ENCODE results near the gene TMEM200B.

Gene TMEM200B

GRCh38 chr1:29145739-29146437 lies 22.2 kb upstream of the TMEM200B start:
- H3K27ac ChIP-seq (ENCODE audit: low read length, poor library complexity, severe bottlenecking) = peak overlapping the region; percentile 15
- no peak overlapping the region for H2BK120ac ChIP-seq (ENCODE audit: low read depth, low read length)
- no peak overlapping the region for H4K8ac ChIP-seq (ENCODE audit: low read length)
- WGBS = 96% methylated on average over 8 of the region's 8 CpGs
- H3K23ac ChIP-seq (ENCODE audit: low read length in 2 of 2) = no peak overlapping the region
- H2AK5ac ChIP-seq (ENCODE audit: low read length, severe bottlenecking) = no peak overlapping the region
- no peaks in the 10 kb centered on the region for H3K9me3 ChIP-seq (ENCODE audit: control insufficient read depth, low read length)
- H3K27me3 ChIP-seq (ENCODE audit: control insufficient read depth in 1 of 2, insufficient read depth in 1 of 2, low read length in 2 of 2) = no peaks in the 10 kb centered on the region
- no peak overlapping the region for H2AFZ ChIP-seq (ENCODE audit: low read depth, low read length)
- DNase-seq = no peak
- no peak overlapping the region for H3K14ac ChIP-seq (ENCODE audit: low read length in 2 of 2)
- peak overlapping the region; percentile 71 for H3K9ac ChIP-seq (ENCODE audit: low read length)
- H2BK12ac ChIP-seq (ENCODE audit: low read length in 2 of 2) = no peak overlapping the region
- no peak overlapping the region for H2BK15ac ChIP-seq (ENCODE audit: low read depth, poor library complexity, severe bottlenecking)
- H3K36me3 ChIP-seq (ENCODE audit: control insufficient read depth in 1 of 2, insufficient read depth in 2 of 2, low read depth in 1 of 2, low read length in 2 of 2) = peaks cover 51 to 58% of the 10 kb centered on the region in 2 experiments
- H3K18ac ChIP-seq (ENCODE audit: low read depth in 1 of 2, low read length in 2 of 2) = no peak overlapping the region
- H3K4me3 ChIP-seq (ENCODE audit: insufficient read depth in 1 of 2, low read depth in 1 of 2, low read length in 2 of 2) = no peak overlapping the region
- H4K91ac ChIP-seq (ENCODE audit: low read length) = no peak overlapping the region
- no peaks in the 10 kb centered on the region for H3K4me1 ChIP-seq (ENCODE audit: control insufficient read depth, insufficient read depth, low read depth, low read length)
- no peak overlapping the region for H2BK5ac ChIP-seq (ENCODE audit: low read depth, low read length, poor library complexity, severe bottlenecking)
- H3K4ac ChIP-seq (ENCODE audit: low read depth in 1 of 2, low read length in 2 of 2) = no peak overlapping the region
- no peak overlapping the region for H3K4me2 ChIP-seq (ENCODE audit: low read length, poor library complexity, severe bottlenecking)
- peaks cover 27% of the 10 kb centered on the region for H3K79me1 ChIP-seq (replicated peaks; ENCODE audit: low read length, poor library complexity, severe bottlenecking)

DNA sequence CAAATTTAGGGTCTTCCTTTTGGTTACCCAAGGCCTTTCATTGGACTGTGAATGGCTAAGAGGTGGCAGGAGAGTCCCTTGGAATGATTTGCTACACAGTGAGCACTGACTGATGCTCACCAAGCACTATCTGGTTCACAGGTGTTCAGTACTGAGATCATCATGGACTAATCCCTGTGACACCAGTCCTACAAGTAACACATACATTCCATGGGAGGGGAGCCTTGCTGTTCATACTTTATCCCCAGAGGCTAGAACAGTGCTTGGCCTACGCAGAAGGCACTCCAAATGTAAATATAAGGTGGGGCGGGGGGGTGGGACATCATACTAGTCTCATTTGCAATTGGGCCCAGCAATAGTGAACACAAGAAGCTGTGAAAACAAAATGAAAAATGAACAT lies 20.5 kb upstream of the TMEM200B start:
- WGBS = 100% methylated on average over 1 of the region's 2 CpGs
- Histone ChIP-seq H4K91ac (ENCODE audit: low read length) (no peak overlapping the region), H3K4me1 (ENCODE audit: control insufficient read depth, insufficient read depth, low read depth, low read length) (no peaks in the 10 kb centered on the region), H2BK15ac (ENCODE audit: low read depth, poor library complexity, severe bottlenecking) (no peak overlapping the region), H2AFZ (ENCODE audit: low read depth, low read length) (no peak overlapping the region), H3K27me3 (ENCODE audit: control insufficient read depth in 1 of 2, insufficient read depth in 1 of 2, low read length in 2 of 2) (no peaks in the 10 kb centered on the region), H3K9ac (ENCODE audit: low read length) (no peak overlapping the region), H3K14ac (ENCODE audit: low read length in 2 of 2) (no peak overlapping the region), H4K8ac (ENCODE audit: low read length) (no peak overlapping the region), H2BK5ac (ENCODE audit: low read depth, low read length, poor library complexity, severe bottlenecking) (no peak overlapping the region), H3K4me2 (ENCODE audit: low read length, poor library complexity, severe bottlenecking) (no peak overlapping the region), H2AK5ac (ENCODE audit: low read length, severe bottlenecking) (no peak overlapping the region), H3K36me3 (ENCODE audit: control insufficient read depth in 1 of 2, insufficient read depth in 2 of 2, low read depth in 1 of 2, low read length in 2 of 2) (peaks cover 36 to 43% of the 10 kb centered on the region in 2 experiments), H3K4ac (ENCODE audit: low read depth in 1 of 2, low read length in 2 of 2) (no peak overlapping the region), H3K9me3 (ENCODE audit: control insufficient read depth, low read length) (no peaks in the 10 kb centered on the region), H3K18ac (ENCODE audit: low read depth in 1 of 2, low read length in 2 of 2) (no peak overlapping the region), H3K23ac (ENCODE audit: low read length in 2 of 2) (no peak overlapping the region), H3K79me1 (replicated peaks; ENCODE audit: low read length, poor library complexity, severe bottlenecking) (peaks cover 19% of the 10 kb centered on the region), H3K4me3 (ENCODE audit: insufficient read depth in 1 of 2, low read depth in 1 of 2, low read length in 2 of 2) (no peak overlapping the region), H2BK120ac (ENCODE audit: low read depth, low read length) (no peak overlapping the region), H3K27ac (ENCODE audit: low read length, poor library complexity, severe bottlenecking) (no peak overlapping the region), H2BK12ac (ENCODE audit: low read length in 2 of 2) (no peak overlapping the region)
- no peak for DNase-seq

DNA sequence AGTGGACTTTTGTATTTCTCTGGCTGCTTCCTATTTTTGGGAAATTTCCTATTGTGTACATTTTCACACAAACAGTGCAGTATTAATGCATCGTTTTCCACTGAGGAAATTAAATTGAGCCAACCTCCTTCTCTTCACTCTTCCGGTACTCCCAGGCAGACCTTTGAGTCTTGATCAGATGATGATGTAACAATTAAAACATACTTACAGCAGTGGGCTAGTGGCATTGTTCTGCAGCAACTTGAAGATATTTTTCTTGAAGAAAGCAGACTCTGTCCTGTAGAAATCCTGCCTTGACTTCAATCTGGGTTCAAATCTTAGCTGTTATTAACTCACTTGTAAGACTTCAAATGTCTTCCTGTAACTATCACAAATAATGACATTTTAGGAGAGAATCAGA lies 19.0 kb upstream of the TMEM200B start:
- Histone ChIP-seq H2BK5ac (ENCODE audit: low read depth, low read length, poor library complexity, severe bottlenecking) (no peak overlapping the region), H3K18ac (ENCODE audit: low read depth in 1 of 2, low read length in 2 of 2) (no peak overlapping the region), H3K4ac (ENCODE audit: low read depth in 1 of 2, low read length in 2 of 2) (no peak overlapping the region), H3K23ac (ENCODE audit: low read length in 2 of 2) (no peak overlapping the region), H3K4me3 (ENCODE audit: insufficient read depth in 1 of 2, low read depth in 1 of 2, low read length in 2 of 2) (no peak overlapping the region), H2BK15ac (ENCODE audit: low read depth, poor library complexity, severe bottlenecking) (no peak overlapping the region), H4K91ac (ENCODE audit: low read length) (no peak overlapping the region), H3K4me2 (ENCODE audit: low read length, poor library complexity, severe bottlenecking) (no peak overlapping the region), H2BK120ac (ENCODE audit: low read depth, low read length) (no peak overlapping the region), H3K79me1 (replicated peaks; ENCODE audit: low read length, poor library complexity, severe bottlenecking) (peaks cover 6% of the 10 kb centered on the region), H2AK5ac (ENCODE audit: low read length, severe bottlenecking) (no peak overlapping the region), H3K9me3 (ENCODE audit: control insufficient read depth, low read length) (no peaks in the 10 kb centered on the region), H3K36me3 (ENCODE audit: control insufficient read depth in 1 of 2, insufficient read depth in 2 of 2, low read depth in 1 of 2, low read length in 2 of 2) (peaks cover 22 to 28% of the 10 kb centered on the region in 2 experiments), H3K4me1 (ENCODE audit: control insufficient read depth, insufficient read depth, low read depth, low read length) (no peaks in the 10 kb centered on the region), H3K27ac (ENCODE audit: low read length, poor library complexity, severe bottlenecking) (no peak overlapping the region), H3K27me3 (ENCODE audit: control insufficient read depth in 1 of 2, insufficient read depth in 1 of 2, low read length in 2 of 2) (no peaks in the 10 kb centered on the region), H4K8ac (ENCODE audit: low read length) (no peak overlapping the region), H2AFZ (ENCODE audit: low read depth, low read length) (no peak overlapping the region), H2BK12ac (ENCODE audit: low read length in 2 of 2) (no peak overlapping the region), H3K14ac (ENCODE audit: low read length in 2 of 2) (no peak overlapping the region), H3K9ac (ENCODE audit: low read length) (no peak overlapping the region)
- DNase-seq = no peak
- 100% methylated on average over 1 of the region's 2 CpGs for WGBS

GRCh38 chr1:29136391-29136915 lies 12.8 kb upstream of the TMEM200B start:
- no peak overlapping the region for H4K8ac ChIP-seq (ENCODE audit: low read length)
- H3K4me3 ChIP-seq (ENCODE audit: insufficient read depth in 1 of 2, low read depth in 1 of 2, low read length in 2 of 2) = no peak overlapping the region
- H3K4me2 ChIP-seq (ENCODE audit: low read length, poor library complexity, severe bottlenecking) = peak overlapping the region; percentile 3
- H2AFZ ChIP-seq (ENCODE audit: low read depth, low read length) = no peak overlapping the region
- H3K4me1 ChIP-seq (ENCODE audit: control insufficient read depth, insufficient read depth, low read depth, low read length) = peaks cover 2% of the 10 kb centered on the region
- no peaks in the 10 kb centered on the region for H3K9me3 ChIP-seq (ENCODE audit: control insufficient read depth, low read length)
- H4K91ac ChIP-seq (ENCODE audit: low read length) = no peak overlapping the region
- peak overlapping the region; percentile 45 for H3K9ac ChIP-seq (ENCODE audit: low read length)
- H3K36me3 ChIP-seq (ENCODE audit: control insufficient read depth in 1 of 2, insufficient read depth in 2 of 2, low read depth in 1 of 2, low read length in 2 of 2) = no peaks in the 10 kb centered on the region
- no peak overlapping the region for H3K14ac ChIP-seq (ENCODE audit: low read length in 2 of 2)
- no peak overlapping the region for H2BK15ac ChIP-seq (ENCODE audit: low read depth, poor library complexity, severe bottlenecking)
- H2BK12ac ChIP-seq (ENCODE audit: low read length in 2 of 2) = no peak overlapping the region
- no peaks in the 10 kb centered on the region for H3K79me1 ChIP-seq (replicated peaks; ENCODE audit: low read length, poor library complexity, severe bottlenecking)
- H3K27me3 ChIP-seq (ENCODE audit: control insufficient read depth in 1 of 2, insufficient read depth in 1 of 2, low read length in 2 of 2) = peaks cover 0 to 15% of the 10 kb centered on the region in 2 experiments
- peak overlapping the region in 1 of 2 experiments; percentile 89 for H3K23ac ChIP-seq (ENCODE audit: low read length in 2 of 2)
- no peak overlapping the region for H3K18ac ChIP-seq (ENCODE audit: low read depth in 1 of 2, low read length in 2 of 2)
- no peak overlapping the region for H2BK120ac ChIP-seq (ENCODE audit: low read depth, low read length)
- no peak overlapping the region for H2BK5ac ChIP-seq (ENCODE audit: low read depth, low read length, poor library complexity, severe bottlenecking)
- DNase-seq = no peak
- no peak overlapping the region for H3K27ac ChIP-seq (ENCODE audit: low read length, poor library complexity, severe bottlenecking)
- H2AK5ac ChIP-seq (ENCODE audit: low read length, severe bottlenecking) = no peak overlapping the region
- no peak overlapping the region for H3K4ac ChIP-seq (ENCODE audit: low read depth in 1 of 2, low read length in 2 of 2)
- 76% methylated on average over 8 of the region's 14 CpGs for WGBS
